MM.1S (cell line): ENCODE data around the gene STAT3.

Source experiments
- EZH2 ChIP-seq: fragments of 300-600 bp; sonication (generic); optimal IDR thresholded peaks from 2 replicates; pipeline ENCODE3; 2017; ENCODE audit warnings: low read depth, mild to moderate bottlenecking, antibody characterized with exemption, low read length, mixed read lengths
- TF ChIP-seq, protein P1 (sequence below): fragments of 300-600 bp; sonication (generic); IDR thresholded peaks from 2 replicates; pipeline ENCODE4 v1.5.1; 2016; ENCODE audit warnings: antibody characterized with exemption, low read length, mixed read lengths

DNA sequence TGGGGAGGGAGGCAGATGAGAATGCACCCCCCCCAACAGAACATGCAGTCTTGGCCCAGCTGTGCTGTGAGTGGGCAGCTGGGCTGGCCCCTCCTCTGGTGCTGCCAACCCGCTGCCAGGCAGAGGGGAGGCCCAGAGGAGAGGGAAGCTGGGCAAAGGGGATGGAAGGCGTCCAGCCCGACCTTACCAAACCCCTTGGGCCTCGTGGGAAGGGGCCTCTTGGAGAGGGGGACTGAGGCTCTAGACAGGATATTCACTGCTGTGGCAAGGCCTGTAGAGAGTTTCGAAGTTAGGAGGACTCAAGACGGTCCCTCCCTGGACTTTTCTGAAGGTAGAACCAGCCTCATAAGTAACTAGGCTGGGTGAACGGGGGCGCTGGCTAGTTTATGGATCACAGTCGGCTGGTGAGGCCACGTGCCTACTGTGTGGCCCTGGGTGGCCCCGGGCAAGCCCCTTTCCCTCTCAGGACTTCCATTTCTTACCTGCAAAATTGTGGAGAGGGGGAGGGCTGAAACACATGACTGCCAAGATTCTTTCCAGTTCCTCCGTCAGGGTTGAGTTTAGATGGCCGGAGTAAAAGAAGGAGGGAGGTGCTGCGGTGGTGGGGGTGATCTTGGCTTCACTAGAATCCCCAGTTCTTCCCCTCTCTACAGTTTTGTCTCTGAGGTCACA lies 100.8 kb downstream of the STAT3 start:
- TF ChIP-seq, protein P1, sequence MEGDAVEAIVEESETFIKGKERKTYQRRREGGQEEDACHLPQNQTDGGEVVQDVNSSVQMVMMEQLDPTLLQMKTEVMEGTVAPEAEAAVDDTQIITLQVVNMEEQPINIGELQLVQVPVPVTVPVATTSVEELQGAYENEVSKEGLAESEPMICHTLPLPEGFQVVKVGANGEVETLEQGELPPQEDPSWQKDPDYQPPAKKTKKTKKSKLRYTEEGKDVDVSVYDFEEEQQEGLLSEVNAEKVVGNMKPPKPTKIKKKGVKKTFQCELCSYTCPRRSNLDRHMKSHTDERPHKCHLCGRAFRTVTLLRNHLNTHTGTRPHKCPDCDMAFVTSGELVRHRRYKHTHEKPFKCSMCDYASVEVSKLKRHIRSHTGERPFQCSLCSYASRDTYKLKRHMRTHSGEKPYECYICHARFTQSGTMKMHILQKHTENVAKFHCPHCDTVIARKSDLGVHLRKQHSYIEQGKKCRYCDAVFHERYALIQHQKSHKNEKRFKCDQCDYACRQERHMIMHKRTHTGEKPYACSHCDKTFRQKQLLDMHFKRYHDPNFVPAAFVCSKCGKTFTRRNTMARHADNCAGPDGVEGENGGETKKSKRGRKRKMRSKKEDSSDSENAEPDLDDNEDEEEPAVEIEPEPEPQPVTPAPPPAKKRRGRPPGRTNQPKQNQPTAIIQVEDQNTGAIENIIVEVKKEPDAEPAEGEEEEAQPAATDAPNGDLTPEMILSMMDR: no peak
- no peak for TF ChIP-seq EZH2
